ENCODE measurements around the gene ZNF621.
"Not testable (repeated sequence)": the region's sequence is repeated elsewhere in the genome, so short reads cannot be mapped to it uniquely, and the experiment has no call there.

The ZNF621 gene

GRCh38 chr3:40546816-40547215, 22.1 kb downstream of the ZNF621 start:
- DNase-seq (ENCODE audit: low spot score): no peak

DNA sequence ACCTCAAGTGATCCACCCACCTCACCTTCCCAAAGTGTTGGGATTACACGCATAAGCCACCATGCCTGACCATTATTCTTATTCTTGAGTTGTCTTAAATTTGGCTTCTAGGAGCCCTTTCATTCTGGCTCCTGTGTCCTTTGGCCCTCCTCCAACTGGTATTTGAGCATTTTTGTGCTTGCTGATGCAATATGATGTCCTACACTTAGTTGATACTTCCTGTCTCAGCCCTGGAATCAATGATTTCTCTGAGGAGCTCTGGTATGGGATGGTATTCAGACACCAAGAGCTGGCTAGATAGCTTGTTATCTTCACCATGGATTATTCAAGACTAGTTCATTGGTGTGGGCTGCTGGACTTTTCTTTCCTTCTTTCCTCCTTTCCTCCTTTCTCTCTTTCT, 25.4 kb downstream of the ZNF621 start:
- no peak for DNase-seq (ENCODE audit: low spot score)

DNA sequence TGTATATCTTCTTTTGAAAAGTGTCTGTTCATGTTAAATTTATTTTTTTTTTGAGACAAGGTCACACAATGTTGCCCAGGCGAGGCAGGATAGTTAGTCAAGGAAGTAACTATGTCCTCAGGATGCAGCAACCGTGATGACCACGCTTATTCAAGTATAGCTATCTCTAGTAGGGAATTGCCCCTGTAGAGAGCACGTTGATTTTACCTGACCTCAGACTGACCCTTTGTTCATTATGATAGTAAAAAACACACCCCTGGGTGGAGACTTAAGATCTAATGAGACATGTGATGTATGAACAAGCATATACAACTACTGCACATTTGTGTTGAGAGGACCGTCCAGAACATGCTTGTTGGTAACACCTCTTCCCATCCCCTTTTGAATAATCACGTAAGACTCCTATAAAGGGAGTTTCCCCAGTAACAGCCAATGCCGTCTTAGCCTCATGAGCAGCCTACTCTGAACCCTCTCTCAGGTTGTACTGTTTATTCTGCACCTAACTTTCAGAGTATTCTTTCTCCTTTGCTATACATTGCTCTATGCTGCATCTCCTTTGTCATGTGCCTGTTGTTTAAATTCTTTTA, 32.9 kb downstream of the ZNF621 start:
- DNase-seq (ENCODE audit: low spot score): no peak

DNA sequence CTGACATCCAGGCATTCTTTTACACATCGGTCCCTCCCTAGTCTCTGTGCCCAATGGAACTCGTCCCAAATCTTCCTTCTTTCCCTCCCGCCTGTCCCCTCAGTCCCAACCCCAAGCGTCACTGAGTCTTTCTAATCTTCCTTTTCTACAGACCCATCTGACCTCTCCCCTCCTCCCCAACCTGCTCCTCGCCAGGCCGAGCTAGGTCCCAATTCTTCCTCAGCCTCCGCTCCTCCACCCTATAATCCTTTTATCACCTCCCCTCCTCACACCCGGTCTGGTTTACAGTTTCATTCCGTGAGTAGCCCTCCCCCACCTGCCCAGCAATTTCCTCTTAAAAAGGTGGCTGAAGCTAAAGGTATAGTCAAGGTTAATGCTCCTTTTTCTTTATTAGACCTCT, 37.7 kb downstream of the ZNF621 start:
- not testable (repeated sequence) for DNase-seq (ENCODE audit: low spot score)

DNA sequence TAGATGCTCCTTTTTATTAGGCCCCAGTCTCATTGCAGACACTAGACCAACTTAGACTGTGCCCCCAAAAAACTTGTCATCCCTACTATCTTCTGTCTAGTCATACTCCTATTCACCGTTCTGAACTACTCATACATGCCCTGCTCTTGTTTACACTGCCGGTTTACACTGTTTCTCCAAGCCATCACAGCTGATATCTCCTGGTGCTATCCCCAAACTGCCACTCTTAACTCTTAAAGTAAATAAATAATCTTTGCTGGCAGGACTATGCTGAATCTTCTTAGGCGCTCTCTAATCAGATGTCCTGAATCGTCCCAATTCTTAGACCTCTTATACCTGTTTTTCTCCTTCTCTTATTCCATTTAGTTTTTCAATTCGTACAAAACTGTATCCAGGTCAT, 40.9 kb downstream of the ZNF621 start:
- DNase-seq (ENCODE audit: low spot score): not testable (repeated sequence)

DNA sequence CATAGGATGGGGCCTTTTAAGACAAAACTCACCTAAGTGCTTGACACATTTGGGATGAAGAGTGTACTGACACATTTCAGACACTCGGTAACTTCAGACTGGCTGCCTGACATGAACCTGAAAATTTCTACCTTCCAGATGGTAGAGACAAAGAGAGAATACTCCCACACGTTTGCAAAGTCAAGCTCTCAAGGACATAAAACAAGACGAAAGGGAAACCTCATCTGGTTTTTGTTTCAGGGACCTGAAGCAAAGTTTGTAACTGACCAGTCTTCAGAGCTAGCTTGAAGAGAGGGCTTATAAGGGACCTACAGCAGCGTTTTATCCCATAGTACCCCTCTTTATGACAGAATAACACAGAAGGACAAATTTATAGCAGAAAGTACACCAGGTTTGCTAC, 41.9 kb downstream of the ZNF621 start:
- DNase-seq (ENCODE audit: low spot score): no peak

GRCh38 chr3:40572588-40572987, 47.8 kb downstream of the ZNF621 start:
- no peak for DNase-seq (ENCODE audit: low spot score)

- no peak for DNase-seq (ENCODE audit: low spot score)
Observed at GRCh38 chr3:40574050-40574449, 49.3 kb downstream of the ZNF621 start.

DNA sequence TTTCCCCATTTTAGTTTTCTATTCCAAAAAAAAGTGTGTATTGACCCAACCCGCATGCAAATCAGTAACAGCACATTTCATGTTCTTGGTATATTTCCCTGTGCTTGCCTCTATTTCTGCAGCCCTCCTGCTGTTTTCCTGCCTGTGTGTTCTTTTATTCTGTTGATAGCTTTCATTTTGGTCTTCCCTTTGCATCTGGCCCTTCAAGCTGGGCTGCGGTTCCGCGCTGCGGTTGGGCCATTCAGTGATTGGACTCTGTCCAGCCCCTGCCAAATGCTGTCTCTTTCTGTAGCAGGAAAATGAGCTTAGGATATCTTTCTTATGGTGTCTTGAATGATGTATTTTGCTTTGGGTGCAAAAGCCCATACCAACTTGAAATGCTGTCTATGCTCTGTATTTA, 49.9 kb downstream of the ZNF621 start:
- no peak for DNase-seq (ENCODE audit: low spot score)

DNA sequence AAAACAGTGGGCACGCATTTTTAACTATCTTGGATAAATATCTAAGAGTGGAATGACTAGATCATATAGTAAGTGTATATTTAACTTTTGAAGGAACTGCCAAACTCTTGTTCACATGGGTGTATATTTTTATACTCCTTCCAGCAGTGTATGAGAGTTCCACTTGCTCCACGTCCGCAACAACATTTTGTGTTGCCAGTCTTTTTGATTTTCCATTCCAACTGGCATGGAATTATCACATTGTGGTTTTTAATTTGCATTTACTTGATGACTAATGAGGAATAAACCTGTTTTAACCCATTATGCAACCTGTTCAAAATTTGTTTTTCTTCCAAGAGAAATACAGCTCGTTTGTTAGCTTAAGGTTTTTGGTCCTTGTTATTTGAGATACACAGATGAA, 51.6 kb downstream of the ZNF621 start:
- DNase-seq (ENCODE audit: low spot score): no peak

- peak; percentile 61 for DNase-seq (ENCODE audit: low spot score)
Observed at GRCh38 chr3:40580494-40581091, 55.8 kb downstream of the ZNF621 start.

DNA sequence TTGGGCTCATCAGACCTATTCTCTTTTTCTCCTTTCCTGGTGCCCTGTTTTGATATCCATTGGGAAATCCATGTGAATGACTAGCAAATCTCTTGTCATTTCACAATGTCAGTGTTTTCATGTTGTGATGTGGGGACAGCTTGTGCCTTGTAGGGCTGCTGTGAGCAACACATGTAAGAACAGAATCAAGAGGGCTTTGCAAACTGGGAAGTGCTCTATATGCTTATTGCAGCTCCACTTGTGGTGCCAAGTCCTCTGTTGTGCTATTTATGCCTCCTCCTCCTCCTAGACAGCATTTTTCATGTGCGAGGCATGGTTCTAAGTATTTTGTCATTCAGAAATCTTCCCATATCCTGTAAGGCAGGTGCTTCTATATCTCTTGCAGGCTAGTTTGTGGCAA, 56.4 kb downstream of the ZNF621 start:
- no peak for DNase-seq (ENCODE audit: low spot score)

DNA sequence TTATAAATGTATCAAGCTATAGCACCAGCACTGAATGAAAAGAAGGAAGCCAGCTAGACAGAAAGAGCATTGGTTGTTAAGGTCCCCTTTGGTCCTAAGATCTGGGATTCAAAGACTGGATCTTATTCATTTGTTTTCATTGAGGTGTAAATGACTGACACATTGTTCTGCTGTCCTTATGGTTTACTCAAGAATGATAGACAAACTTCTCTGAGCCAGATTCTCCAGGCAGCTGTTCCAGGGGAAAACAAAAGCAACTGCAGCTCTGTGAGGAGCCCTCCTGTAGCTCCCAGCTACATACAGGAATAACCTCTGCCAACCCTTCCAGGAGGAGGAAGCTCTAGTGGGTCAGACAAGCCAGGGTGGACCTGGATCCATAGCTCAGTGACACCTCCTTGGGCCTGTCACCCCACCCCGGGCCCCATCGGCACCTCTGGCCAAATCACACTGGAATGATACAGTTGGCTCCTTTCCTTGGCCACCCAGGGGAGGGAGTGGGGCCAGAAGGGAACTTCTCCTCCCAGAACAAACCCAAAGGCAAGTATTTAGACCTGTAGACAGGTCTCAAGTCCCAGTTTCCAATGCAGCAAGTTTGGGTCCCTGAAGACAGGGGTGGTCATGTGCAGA, 57.8 kb downstream of the ZNF621 start:
- no peak for DNase-seq (ENCODE audit: low spot score)

DNA sequence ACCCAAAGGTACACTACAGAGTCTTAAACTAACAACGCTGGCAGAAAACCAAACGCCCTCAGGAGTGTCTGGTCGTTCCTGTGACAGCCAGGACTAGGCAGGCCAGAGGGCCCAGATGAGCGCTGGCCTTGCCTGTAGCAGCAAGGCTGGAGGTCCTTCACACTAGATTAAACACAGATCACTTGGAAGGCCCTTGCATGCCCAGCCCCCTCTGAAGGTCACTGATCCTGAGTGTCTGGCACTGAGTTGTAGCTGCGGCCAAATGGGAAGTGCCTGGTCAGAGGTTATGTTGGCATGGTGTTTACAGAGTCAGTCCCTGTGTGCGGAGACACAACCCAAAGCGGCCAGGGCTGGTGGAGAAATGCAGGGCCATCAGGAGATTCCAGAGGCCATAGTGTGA, 58.9 kb downstream of the ZNF621 start:
- DNase-seq (ENCODE audit: low spot score): no peak

- DNase-seq (ENCODE audit: low spot score): peak; percentile 57
Observed at GRCh38 chr3:40584625-40585189, 59.9 kb downstream of the ZNF621 start.

GRCh38 chr3:40585381-40586016, 60.7 kb downstream of the ZNF621 start:
- no peak for DNase-seq (ENCODE audit: low spot score)

DNA sequence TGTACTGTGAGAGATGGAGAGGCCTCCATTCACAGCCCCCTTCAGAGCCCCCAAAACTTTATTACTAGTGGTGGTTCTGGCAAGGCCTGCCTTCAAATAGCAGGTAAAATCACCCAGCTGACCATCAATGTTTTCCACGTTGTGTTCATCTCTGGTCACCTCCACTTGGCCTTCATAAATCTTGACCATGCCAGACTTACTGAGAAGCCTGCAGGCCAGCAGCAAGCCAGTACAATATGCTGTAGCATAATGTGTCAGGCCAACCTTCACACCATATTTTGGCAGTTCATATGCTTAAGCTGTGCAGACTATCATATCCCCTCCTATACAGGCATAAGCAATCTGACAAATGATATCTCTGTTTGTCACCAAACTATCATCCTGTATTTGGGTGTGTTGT, 62.1 kb downstream of the ZNF621 start:
- no peak for DNase-seq (ENCODE audit: low spot score)

- no peak for DNase-seq (ENCODE audit: low spot score)
Observed at GRCh38 chr3:40588406-40588805, 63.6 kb downstream of the ZNF621 start.
